ENCODE data around the gene CLN3.
"Not testable (repeated sequence)": the region's sequence is repeated elsewhere in the genome, so short reads cannot be mapped to it uniquely, and the experiment has no call there.

CLN3 gene

DNA sequence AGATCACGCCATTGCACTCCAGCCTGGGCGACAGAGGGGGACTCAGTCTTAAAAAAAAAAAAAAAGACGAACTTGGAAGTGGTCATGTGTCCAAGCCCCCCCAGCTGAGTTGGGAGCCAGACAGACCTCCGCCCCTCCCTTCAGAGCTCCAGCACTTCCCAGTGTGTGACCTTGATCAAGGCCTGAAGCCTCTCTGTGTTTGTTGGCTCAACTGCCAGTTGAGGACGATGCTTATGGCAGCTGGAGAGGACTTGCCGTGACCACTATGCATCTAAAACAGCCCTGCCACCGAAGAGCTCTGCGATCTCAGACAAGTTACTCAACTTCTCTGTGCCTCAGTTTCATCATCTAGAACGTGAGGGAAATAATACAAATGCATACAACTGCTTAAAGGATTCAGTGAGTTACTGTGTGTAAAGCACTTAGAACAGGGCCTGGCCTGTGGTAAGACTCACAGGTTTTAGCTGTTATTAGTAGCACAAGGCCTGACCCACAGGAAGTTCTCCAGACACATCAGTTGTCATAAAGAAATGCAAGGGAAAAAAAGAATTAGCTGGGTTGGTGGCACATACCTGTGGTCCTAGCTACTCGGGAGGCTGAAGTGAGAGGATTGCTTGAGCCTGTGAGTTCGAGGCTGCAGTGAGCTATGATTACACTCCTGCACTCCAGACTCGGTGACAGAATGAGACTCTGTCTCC, 21.8 kb upstream of the CLN3 start:
- no peak for DNase-seq

DNA sequence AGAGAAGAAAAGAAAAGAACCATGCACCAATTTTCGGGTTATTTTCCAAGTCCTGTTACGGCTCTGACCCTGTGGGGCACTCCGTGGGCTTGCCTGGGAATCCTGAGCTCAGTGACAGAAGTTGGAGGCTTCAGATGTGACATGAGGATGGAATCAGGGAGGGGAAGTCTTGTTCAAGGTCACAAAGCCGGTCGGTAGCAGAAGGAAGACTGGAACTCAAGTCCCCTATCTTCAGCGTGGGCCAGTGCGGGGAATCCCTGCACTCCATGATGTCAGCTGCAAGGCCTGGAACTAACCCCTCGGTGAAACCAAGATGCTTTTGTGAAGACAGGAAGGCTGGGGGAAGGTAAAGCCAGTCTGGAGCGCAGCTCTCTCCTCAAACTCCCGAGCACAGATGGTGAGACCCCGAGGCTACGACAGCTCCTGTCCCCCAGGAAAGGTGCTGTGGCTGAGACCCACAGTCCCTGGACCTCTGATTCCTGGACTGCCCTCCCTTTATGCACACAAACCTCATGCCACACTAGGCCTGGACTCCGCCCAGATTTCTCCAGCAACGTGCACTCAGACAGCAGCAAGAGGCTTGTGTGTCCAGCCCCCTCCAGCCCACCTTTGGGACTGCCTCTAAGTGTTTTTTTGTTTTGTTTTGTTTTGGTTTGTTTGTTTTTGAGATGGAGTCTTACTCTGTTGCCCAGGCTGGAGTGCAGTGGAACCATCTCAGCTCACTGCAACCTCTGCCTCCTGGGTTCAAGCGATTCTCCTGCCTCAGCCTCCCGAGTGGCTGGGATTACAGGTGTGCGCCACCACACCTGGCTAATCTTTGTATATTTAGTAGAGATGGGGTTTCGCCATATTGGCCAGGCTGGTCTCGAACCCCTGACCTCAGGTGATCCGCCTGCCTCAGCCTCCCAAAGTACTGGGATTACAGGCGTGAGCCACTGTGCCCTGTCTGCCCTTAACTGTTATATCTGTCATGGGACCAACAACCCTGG, 20.2 kb upstream of the CLN3 start:
- DNase-seq: no peak

GRCh38 chr16:28511031-28511430, 19.2 kb upstream of the CLN3 start:
- no peak for DNase-seq

- no peak for DNase-seq
Measured at GRCh38 chr16:28505489-28506137, 13.7 kb upstream of the CLN3 start.

DNA sequence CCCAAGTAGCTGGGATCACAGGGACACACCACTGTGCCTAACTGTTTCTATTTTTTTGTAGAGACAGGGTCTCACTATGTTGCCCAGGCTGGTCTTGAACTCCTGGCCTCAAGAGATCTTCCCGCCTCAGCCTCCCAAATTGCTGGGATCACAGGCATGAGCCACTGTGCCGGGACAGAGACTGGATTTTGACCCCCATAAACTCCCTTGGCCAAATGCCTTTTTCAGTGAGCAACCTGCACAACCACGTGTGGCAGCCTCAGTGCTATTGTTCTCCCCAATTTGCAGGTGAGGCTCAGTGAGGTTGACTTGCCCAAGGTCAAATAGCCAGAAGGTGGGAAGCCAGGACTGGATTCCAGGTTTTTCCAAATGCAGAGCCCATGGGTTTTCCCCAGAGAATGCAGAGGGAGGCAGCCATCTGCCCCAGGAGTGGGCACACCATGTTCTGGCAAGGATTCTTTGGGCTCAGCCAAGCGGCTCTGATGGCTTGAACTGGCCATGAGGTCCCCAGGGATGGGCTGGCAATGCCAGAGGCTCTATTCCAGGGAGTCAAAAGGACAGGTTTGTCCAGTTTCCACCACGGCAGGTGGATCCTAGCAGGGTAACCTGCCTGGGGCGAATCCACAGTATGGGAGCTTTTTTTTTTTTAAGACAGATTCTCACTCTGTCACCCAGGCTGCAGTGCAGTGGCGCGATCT, 13.0 kb upstream of the CLN3 start:
- no peak for DNase-seq

- DNase-seq: no peak
Measured at GRCh38 chr16:28503470-28504259, 11.8 kb upstream of the CLN3 start.

DNA sequence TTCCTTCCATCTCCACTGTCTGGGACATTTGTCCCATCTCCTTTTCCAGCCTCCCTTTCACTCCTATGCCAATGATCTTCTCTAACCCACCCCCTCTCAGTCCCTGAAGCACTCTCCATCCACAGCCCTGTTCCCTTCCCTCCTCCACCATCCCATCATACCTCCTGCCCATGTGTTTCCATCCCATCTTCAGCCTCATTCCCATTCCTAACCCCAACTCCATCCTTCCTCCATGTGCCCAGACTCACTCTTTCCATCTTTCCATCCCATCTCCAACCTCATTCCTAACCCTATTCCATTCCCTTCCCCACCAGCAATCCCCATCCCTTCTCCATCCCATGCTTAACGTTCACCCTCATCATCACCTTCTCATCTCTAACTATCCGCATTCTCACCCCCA, 10.4 kb upstream of the CLN3 start:
- no peak for DNase-seq

DNA sequence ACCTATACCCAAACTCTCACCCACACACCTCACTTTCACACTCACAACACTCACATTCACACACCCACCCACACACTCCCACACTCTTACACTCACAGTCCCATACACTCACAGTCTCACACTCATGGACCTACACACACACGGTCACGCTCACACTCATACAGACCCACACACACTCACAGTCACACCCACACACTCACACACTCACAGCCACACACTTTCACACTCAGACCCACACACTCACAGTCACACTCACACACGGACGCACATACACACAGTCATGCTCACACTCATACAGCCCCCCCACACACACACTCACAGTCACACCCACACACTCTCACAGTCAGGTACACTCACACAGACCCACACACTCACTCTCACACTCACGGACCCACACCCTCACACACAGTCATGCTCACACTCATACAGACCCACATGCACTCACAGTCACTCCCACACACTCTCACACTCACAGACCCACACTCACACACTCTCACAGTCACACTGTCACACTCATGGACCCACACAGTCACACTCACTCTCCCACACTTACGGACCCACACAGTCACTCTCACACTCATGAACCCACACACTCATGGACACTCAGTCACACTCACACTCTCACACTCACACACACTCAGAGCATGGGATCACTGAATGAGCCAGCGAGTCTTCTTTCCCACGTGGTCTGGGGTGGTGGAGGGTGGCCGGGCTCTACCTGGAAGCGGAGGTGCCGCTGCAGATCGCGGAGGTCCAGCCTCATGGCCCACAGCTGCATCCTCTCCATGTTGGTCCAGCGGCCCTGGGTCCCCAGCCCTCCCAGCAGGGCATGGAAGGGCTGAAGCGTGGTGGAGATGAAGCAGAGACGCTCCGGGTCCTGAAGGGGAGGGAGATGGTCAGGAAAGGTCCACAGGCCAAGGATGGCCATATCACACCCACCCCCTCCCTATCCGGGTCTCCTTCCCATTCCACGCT, 9.7 kb upstream of the CLN3 start:
- no peak for DNase-seq

DNA sequence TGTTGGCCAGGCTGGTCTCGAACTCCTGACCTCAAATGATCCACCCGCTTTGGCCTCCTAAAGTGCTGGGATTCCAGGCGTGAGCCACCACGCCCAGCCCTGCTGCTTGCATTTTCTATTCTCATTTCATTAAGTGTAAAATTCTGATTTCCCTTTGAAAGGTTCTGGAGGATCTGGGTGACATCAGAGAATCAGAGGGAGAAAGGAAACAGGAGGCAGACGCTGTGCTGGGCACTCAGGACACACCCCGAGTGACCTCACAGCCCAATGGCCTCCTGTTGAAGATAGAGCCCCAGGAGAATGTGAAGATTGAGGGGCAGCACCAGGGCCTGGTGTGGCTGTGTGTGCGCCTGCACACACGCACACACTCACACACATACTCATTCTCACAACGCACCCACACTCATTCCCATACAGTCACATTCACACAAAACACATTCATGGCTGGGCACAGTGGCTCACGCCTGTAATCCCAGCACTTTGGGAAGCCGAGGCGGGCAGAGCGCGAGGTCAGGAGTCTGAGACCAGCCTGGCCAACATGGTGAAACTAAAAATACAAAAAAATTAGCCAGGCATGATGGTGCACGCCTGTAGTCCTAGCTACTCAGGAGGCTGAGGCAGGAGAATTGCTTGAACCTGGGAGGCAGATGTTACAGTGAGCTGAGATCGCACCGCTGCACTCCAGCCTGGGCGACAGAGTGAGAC, 8.8 kb upstream of the CLN3 start:
- not testable (repeated sequence) for DNase-seq

DNA sequence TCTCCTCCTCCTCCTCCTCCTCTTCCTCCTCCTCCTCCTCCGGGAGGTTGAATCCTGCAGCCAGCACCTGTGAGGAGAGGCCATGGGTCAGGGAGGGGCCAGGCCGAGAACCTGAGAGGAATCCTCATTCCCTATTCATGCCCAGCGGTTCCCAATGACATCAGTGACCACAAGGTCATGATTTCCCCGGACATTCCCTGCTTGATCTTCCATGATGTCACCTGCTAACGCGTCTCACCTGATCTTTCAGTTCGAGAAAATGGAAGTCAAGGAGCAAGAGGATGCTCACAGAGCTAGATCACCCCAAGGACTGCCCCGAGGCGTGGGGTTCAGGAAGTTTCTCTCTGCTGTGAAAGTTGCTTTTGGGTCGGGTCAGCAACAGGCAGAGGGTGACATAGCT, 8.0 kb upstream of the CLN3 start:
- no peak for DNase-seq

DNA sequence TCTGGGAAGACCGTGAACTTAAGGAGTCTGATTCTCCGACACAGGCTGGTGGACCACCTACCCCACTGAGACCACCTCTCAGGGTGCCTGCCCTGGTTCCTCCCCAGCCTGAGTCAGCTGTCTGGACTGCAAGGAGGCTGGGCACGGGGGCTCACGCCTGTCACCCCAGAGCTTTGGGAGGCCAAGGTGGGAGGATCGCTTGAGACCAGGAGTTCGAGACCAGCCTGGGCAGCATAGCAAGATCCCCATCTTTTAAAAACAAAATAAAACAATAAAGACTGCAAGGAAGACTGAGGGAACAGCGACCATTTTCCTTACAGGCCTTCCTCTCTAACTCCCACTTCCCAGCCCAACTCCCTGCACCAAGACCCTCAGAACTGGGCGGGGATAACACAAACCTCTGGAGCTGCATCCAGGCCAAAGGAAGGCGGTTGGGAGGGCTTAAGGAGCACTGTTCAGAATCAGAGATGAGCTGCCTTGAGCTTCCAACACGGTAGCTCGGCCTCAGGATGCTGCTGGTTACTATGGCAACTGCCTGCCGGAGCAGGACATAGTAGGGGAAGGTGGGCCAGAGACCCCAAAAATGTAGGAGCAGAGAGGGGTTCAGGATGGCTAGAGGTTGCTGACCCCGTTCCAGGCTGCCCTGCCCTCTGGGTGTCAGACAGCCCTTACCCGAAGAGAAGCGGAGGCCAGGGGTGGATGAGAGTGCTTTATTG, 7.0 kb upstream of the CLN3 start:
- DNase-seq: no peak

DNA sequence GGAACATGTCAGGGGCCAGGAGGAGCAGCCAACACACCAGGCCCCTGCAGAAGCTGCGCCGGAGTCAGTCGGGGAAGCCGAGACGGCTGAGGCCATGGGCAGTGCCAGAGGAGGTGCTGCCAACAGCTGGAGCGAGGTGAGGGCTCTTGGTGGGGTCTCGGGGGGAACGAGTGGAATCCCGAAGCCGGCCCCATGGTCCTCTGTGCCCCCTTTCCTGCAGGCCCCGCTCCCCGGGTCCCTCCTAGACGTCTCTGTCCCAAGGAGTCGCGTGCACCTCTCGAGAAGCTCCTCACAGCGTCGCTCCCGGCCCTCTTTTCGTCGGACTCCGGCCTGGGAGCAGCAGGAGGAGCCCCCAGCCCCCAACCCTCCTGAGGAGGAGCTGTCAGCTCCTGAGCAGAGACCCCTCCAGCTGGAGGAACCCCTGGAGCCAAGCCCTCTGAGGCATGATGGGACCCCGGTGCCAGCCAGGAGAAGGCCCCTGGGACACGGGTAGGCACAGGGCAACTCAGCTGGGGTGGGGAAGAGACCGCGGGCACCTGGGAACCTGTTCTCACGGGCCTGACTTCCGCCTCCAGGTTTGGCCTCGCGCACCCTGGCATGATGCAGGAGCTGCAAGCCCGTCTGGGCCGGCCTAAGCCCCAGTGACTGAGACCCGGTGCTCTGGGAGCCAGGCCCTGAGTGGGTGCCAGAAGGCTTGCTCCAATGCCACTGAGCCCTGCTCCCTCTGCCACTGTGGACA, 6.2 kb upstream of the CLN3 start:
- DNase-seq: no peak

DNA sequence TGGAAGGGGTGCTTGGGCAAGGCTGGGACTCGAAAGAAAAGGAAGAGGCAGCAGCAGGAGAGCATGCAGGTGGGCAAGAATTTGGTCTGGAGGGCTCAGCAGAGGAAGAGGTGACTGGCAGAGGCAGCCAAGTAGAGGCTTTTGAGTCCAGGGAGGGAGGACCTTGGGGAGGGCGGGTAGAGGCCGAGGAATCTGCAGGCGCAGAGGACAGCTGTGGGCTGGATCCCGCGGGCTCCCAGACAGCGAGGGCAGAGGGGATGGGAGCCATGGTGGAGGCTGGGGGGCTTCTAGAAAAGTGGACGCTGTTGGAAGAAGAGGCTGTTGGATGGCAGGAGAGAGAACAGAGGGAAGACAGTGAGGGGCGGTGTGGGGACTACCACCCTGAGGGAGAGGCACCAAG, 5.5 kb upstream of the CLN3 start:
- no peak for DNase-seq

GRCh38 chr16:28496844-28497243, 5.0 kb upstream of the CLN3 start:
- DNase-seq: no peak

GRCh38 chr16:28495795-28496749, 4.2 kb upstream of the CLN3 start:
- no peak for DNase-seq

GRCh38 chr16:28495098-28495793, 3.4 kb upstream of the CLN3 start:
- no peak for DNase-seq
